ENCODE data around the gene CPNE5. TPM values are rescaled to one million over a fixed set of nuclear protein-coding genes. Genes with fewer than 3 reads are reported as not detected.

The CPNE5 gene
- total RNA-seq = 0.13 and 1.2 TPM in 2 replicates
- 0.15 TPM for polyA plus RNA-seq (2012)

GRCh38 chr6:36838896-36839748, at the start of gene CPNE5:
CPNE5 (minus strand) TSS chr6:36839444; CDS start chr6:36839377, 67 bp downstream.
- no peak for DNase-seq (ENCODE audit: low read depth)

DNA sequence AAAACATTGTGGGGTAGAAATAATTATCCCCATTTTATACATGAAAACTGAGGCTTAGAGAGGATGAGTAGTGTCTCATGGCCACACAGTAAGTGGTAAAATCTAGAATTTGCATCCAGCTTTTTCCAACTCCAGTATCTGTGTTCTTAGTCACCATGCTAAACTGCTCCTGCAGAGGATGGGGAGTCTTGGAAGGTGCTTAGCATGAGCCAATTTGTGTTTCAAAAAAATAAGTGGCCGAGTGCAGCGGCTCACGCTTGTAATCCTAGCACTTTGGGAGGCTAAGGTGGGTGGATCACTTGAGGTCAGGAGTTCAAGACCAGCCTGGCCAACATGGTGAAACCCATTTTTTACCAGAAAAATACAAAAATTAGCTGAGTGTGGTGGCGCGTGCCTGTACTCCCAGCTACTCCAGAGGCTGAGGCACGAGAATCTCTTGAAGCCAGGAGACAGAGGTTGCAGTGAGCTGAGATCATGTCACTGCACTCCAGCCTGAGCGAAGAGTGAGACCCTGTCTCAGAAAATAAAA, 48.9 kb upstream of the CPNE5 start:
- no peak for DNase-seq (ENCODE audit: low read depth)

- no peak for DNase-seq (ENCODE audit: low read depth)
These were observed 47.8 kb upstream of the CPNE5 start for GRCh38 chr6:36886950-36887618.

GRCh38 chr6:36885461-36886401, 46.5 kb upstream of the CPNE5 start, which contains the start of gene C6orf89:
C6orf89 (plus strand) TSS chr6:36885952; CDS start chr6:36899445, 13,493 bp downstream.
- peak; percentile 99 for DNase-seq (ENCODE audit: low read depth)

GRCh38 chr6:36884610-36885009, 45.4 kb upstream of the CPNE5 start:
- DNase-seq (ENCODE audit: low read depth) = no peak

DNA sequence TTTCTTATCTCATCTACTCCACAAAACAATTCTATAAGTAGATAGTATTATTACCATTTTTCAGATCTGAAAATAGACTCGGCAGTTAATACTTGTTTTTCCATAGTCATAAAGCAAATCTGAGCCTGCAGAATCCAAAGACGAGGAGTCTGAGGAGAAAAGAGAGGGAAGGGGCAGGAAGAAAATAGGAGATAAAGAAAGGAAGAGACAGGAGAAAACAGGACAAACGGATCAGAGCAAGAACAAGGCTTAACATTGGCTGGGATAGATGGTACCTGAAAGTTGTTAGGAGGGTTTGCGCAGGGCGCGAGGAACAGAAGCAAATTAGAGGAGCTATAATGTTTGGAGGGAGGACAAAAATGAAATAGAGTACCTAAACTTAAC, 36.0 kb upstream of the CPNE5 start:
- no peak for DNase-seq (ENCODE audit: low read depth)

DNA sequence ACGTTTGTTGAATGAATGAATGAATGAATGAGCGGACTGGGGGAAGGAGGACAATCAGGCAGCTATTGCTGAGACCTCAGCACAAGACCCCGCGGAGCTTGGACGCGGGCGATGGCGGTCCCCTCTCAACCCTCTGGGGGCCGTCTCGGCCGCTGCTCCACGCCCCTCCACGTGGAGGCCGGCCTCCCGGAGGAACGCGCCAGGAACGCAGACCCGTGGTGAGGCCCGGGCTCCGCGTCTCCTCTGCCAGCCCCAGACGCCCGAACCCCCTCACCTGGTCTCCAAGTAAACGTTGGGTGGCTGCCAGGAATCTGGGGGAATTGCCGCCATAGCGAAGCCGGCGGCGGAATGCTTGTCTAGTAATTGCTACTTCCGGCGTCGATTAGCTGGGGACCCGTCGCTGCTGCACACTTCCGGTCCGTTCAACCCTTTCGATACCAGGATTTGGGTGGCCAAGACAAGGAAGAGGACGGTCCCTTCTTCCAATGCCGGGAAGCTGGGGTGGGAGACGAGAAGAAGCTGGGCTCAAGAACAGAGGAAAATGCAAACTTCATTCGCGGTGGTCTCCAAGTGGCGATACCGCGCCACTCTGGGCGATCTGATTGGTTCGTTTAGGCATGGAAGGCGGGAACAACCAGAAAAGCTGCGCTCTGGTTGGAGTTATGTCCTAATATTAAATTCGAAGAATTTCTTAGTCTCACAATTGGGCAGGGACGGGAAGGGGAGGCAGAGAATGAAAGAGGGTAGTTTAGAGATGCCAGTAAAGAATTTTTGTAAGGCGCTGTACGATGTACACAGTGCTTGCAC, 35.4 kb upstream of the CPNE5 start, which contains the start of gene PPIL1:
Gene PPIL1 (minus strand): TSS at position 361 of the 807 bp plus-strand sequence. CDS start 31 bp downstream, at position 330.
- DNase-seq (ENCODE audit: low read depth) = peak; percentile 93

DNA sequence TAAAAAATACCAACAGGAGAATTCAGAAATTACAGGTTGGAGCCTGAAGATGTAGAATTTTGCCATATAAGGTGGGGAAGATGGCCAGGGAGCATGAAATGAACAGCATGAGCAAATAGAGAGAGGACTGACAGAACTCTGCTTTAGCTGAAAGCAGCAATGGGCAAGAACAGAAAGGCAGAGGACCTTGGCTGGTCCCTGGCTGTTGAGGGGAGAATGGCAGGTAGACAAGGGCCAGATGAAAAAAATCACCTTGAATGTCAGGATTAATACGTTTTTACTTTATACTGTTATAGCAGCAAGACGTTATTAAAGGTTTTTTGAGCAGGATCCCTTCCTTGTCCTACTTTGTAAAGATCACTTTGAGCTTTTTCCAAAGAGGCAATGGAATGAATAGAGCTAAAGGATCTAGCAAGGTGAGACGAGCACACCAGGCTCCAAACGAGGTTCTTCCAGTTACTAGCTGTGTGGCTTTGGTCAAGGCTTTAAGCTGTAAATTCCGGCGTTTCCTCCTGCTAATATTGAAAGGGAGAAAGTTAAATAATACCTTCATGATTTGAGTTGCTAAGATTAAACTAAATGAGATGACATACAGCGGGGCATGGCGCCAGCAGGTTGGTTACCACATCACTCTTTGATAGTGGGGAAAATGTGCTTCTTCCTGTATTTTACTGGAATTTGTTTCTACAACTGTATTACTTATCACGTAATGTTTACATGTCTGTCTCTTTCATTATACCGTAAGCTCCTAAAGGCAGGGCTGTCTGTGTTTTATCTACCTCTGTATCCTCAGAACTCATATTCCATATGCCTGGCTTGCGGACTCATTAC, 34.6 kb upstream of the CPNE5 start:
- no peak for DNase-seq (ENCODE audit: low read depth)

GRCh38 chr6:36873115-36873514, 33.9 kb upstream of the CPNE5 start:
- DNase-seq (ENCODE audit: low read depth) = no peak

- no peak for DNase-seq (ENCODE audit: low read depth)
These were observed 32.4 kb upstream of the CPNE5 start for GRCh38 chr6:36871686-36872085.

DNA sequence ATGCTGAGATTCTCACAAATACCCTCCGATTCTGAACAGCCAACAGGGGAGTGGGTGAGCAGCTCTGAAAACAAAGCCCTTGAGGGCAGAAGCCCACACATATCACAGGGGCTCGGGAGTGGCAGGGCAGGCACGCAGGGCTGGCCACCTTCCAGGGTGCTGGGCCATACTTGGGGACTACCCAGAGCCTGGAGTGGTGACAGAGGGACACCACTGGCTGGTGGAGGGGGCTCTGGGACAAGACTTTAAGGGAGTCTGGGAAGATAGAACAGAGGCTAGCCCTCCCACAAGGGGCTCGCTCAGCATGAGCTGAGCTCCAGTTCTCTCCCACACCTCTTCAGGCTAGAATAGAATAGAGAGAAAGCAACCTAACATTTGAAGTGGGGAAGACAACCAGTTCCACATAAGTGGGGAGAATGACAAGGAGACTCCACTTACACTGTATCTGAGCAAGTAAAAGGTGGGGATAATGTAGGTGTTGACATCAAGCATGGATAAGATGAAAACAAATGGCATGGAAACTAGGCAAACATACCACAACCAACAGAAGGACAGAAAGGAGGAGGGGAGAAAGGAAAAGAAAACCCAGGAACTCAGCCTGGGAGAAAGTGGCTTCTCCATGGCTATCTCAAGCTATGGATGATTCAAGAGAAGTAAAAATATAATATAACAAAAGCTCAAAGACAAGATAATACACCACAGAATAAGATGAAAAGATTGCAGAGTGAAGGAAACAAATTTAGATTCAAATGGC, 28.4 kb upstream of the CPNE5 start:
- no peak for DNase-seq (ENCODE audit: low read depth)

GRCh38 chr6:36865835-36866234, 26.6 kb upstream of the CPNE5 start:
- no peak for DNase-seq (ENCODE audit: low read depth)

GRCh38 chr6:36863670-36864540, 24.7 kb upstream of the CPNE5 start:
- no peak for DNase-seq (ENCODE audit: low read depth)

DNA sequence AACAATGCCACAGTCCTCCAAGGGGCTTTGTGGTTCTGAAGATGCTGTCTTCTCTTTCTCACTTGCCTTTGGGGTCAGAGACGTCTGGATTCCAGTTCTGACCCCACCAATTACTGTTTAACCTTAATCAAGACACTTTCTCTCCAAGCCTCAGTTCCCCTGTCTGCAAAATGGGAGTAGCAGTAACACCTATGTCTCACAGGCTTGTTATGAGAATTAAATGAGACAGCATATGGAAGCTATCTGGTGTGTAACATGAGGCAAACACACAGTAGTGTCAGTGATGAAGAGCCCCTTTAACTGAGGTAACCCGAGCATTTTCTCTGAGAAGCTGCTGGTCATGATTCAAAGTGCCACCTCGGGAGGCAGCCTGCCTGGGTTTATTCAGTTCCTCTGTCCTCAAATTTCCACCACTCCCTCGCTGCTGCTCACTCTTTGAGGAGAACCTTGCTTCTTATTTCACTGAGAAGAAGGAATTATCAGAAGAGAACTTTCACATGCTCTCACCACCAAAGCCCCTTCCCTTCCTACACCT, 23.7 kb upstream of the CPNE5 start:
- DNase-seq (ENCODE audit: low read depth) = no peak

DNA sequence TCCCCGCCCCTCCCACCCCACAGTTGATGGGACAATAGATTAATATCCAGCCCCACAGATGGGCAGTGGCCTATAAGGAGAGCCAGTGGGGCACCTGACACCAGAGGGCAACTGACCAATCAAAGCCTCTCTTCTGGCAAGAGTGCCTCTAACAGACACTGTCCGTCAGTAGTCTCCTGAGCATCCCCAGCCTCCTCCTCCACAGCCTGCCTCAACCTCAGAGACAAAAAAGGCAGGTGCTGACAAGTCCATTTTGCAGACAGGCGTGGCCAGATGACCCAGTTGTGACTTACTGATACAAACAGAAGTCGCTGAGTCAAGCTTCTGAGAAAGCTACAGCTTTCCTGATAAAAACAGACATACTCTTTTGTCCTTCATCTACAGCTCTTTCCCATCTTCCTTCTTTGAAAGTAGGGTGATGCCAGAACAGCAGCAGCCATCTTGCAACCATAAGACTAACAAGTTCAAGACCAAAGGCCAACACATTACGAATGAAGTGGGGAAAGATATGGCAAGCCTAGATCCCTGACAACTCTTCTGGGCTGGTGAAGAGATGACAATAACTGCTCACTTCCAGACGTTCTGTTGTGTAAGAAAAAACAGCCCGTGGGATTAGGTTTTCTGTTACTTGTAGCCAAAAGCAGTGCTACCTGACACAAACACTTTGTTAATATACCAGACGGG, 23.1 kb upstream of the CPNE5 start:
- DNase-seq (ENCODE audit: low read depth) = no peak

DNA sequence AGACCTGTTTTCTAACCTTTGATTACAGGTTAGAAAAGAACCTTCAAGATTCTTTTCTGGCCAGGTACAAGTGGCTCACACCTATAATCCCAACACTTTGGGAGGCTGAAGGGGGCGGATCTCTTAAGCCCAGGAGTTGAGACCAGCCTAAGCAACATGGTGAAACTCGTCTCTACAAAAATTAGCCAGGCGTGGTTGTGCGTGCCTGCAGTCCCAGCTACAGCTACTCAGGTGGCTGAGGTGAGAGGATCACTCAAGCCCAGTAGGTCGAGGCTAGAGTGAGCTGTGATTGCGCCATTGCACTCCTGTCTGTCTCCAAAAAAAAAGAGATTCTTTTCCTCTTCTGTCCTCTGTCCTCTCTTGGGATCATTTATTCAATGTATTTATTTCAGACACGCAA, 20.9 kb upstream of the CPNE5 start:
- DNase-seq (ENCODE audit: low read depth) = no peak

All from myocyte (in vitro differentiated cells).